HEK293 (cell line): Measurements from ENCODE around the gene CCM2.

Source experiments
- CTCF ChIA-PET: fragments of 350-600 bp; formaldehyde crosslinking; extraction: SDS; loops from one replicate; lab custom pipeline; 2021; ENCODE audit warnings: antibody characterized with exemption; lab: Yijun Ruan, JAX
- POLR2A ChIA-PET: fragments of 300-600 bp; formaldehyde crosslinking; extraction: SDS; loops from one replicate; lab custom pipeline; 2020; ENCODE audit warnings: antibody characterized with exemption, inconsistent platforms; lab: Yijun Ruan, JAX
- H3K27ac ChIP-seq: fragments of 200-500 bp; sonication (Bioruptor generic); 2 replicates; pipeline ENCODE4 v1.5.1; 2014; ENCODE audit warnings: low read depth, low read length, control low read depth, inconsistent platforms; ENCODE audit errors: extremely low read depth
- H3K36me3 ChIP-seq, 2 experiments: fragments of 200-500 bp in 1 of 2; sonication (Bioruptor generic) in 1 of 2; 1 replicate in 1 of 2; 2 replicates in 1 of 2; pipeline ENCODE4 v1.5.1; 2014 to 2017; ENCODE audit warnings: inconsistent platforms in 2 of 2, low read length in 2 of 2; ENCODE audit not compliant: control insufficient read depth in 2 of 2, insufficient read depth in 1 of 2
- H3K4me1 ChIP-seq: fragments of 200-500 bp; sonication (Bioruptor generic); 2 replicates; pipeline ENCODE4 v1.5.1; 2014; ENCODE audit warnings: mild to moderate bottlenecking, low read length, inconsistent platforms; ENCODE audit not compliant: control insufficient read depth, insufficient read depth
- H3K4me3 ChIP-seq: 2 replicates; pipeline ENCODE4 v1.5.1; 2011; ENCODE audit warnings: low read depth, mild to moderate bottlenecking, control low read depth, low read length, moderate library complexity
- H3K9me3 ChIP-seq: fragments of 200-500 bp; sonication (Bioruptor generic); 2 replicates; pipeline ENCODE4 v1.5.1; 2014; ENCODE audit warnings: low read depth, low read length, inconsistent platforms; ENCODE audit not compliant: control insufficient read depth, insufficient read depth
- BCL11B ChIP-seq: fragments of 450-650 bp; formaldehyde crosslinking; IDR thresholded peaks from 2 replicates; pipeline ENCODE4 v1.5.1; 2016; ENCODE audit warnings: low read depth, missing biosample characterization, missing genetic modification characterization
- GLIS2 ChIP-seq: fragments of 450-650 bp; formaldehyde crosslinking; IDR thresholded peaks from 2 replicates; pipeline ENCODE4 v1.5.1; 2016; ENCODE audit warnings: missing biosample characterization, missing genetic modification characterization
- RBAK ChIP-seq: fragments of 450-650 bp; formaldehyde crosslinking; IDR thresholded peaks from 2 replicates; pipeline ENCODE4 v1.5.1; 2016; ENCODE audit warnings: missing biosample characterization, missing genetic modification characterization
- ZNF10 ChIP-seq: fragments of 450-650 bp; formaldehyde crosslinking; IDR thresholded peaks from 2 replicates; pipeline ENCODE4 v1.5.1; 2017; ENCODE audit warnings: missing biosample characterization, missing genetic modification characterization
- ZNF223 ChIP-seq: fragments of 450-650 bp; formaldehyde crosslinking; IDR thresholded peaks from 2 replicates; pipeline ENCODE4 v1.5.1; 2016; ENCODE audit warnings: missing biosample characterization, missing genetic modification characterization
- ZNF24 ChIP-seq: fragments of 450-650 bp; formaldehyde crosslinking; IDR thresholded peaks from 2 replicates; pipeline ENCODE4 v1.5.1; 2016; ENCODE audit warnings: missing biosample characterization, missing genetic modification characterization
- ZNF473 ChIP-seq: fragments of 450-650 bp; formaldehyde crosslinking; IDR thresholded peaks from 2 replicates; pipeline ENCODE4 v1.5.1; 2017; ENCODE audit warnings: missing biosample characterization, missing genetic modification characterization
- ZNF48 ChIP-seq: fragments of 450-650 bp; formaldehyde crosslinking; IDR thresholded peaks from 2 replicates; pipeline ENCODE4 v1.5.1; 2016; ENCODE audit warnings: missing biosample characterization, missing genetic modification characterization
- ZNF596 ChIP-seq: fragments of 450-650 bp; IDR thresholded peaks from 2 replicates; pipeline ENCODE4 v1.5.0; 2018; ENCODE audit warnings: missing biosample characterization, mild to moderate bottlenecking, missing genetic modification characterization, moderate library complexity
- ZNF701 ChIP-seq: fragments of 450-650 bp; formaldehyde crosslinking; IDR thresholded peaks from 2 replicates; pipeline ENCODE4 v1.5.1; 2016; ENCODE audit warnings: missing biosample characterization, missing genetic modification characterization
- ZNF843 ChIP-seq: fragments of 450-650 bp; formaldehyde crosslinking; IDR thresholded peaks from 2 replicates; pipeline ENCODE4 v1.5.1; 2016; ENCODE audit warnings: missing biosample characterization, missing genetic modification characterization
- TF ChIP-seq, protein P1 (sequence below): fragments of 450-650 bp; formaldehyde crosslinking; IDR thresholded peaks from 2 replicates; pipeline ENCODE4 v1.5.1; 2016; ENCODE audit warnings: missing biosample characterization, missing genetic modification characterization
- TF ChIP-seq, protein P2 (sequence below): fragments of 450-650 bp; formaldehyde crosslinking; IDR thresholded peaks from 2 replicates; pipeline ENCODE4 v1.5.1; 2016; ENCODE audit warnings: missing biosample characterization, missing genetic modification characterization
- TF ChIP-seq, protein P3 (sequence below): fragments of 450-650 bp; formaldehyde crosslinking; IDR thresholded peaks from 2 replicates; pipeline ENCODE4 v1.5.1; 2016; ENCODE audit warnings: missing biosample characterization, missing genetic modification characterization
- TF ChIP-seq, protein P4 (sequence below): fragments of 450-650 bp; IDR thresholded peaks from 2 replicates; pipeline ENCODE4 v1.5.1; 2018; ENCODE audit warnings: missing biosample characterization, missing genetic modification characterization
- TF ChIP-seq, protein P5 (sequence below): fragments of 450-650 bp; formaldehyde crosslinking; optimal IDR thresholded peaks from 2 replicates; pipeline ENCODE3; 2016; ENCODE audit warnings: missing biosample characterization, mild to moderate bottlenecking, missing genetic modification characterization
- TF ChIP-seq, protein P6 (sequence below): fragments of 450-650 bp; formaldehyde crosslinking; IDR thresholded peaks from 2 replicates; pipeline ENCODE4 v1.5.1; 2016; ENCODE audit warnings: missing biosample characterization, missing genetic modification characterization, borderline replicate concordance
- TF ChIP-seq, protein P7 (sequence below): fragments of 450-650 bp; formaldehyde crosslinking; IDR thresholded peaks from 2 replicates; pipeline ENCODE4 v1.5.1; 2016; ENCODE audit warnings: missing biosample characterization, missing genetic modification characterization, borderline replicate concordance

The CCM2 gene

DNA sequence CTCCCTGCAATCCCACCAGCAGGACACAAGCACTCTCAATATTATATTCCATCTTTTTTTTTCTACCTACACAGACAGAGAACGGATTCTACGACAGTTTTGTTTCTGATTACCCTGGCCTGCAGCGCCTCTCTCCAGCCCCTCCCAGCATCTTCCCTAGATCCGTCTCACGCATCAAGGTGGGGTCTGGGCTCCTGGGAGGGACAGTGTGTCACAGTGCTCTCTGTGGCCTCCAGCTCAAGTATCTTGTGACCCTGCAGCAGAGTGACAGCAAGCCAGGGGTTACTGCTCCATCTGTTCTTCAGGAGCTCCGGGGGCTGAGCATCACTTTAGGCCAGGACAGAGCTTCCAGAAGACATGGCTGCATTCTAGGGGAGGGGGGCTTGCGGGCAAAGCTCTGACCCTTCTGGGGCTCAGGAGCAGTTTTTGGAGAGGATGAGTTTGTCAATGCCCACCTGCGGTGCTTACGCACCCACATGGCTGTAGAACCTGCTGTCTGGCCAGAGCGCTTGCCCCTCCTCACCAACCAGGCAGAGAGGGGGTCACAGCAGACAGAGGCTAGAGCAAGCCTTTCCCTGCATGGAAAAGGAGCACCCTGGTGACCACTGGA lies 43.7 kb upstream of the CCM2 start (continued):
- TF ChIP-seq, protein P1, sequence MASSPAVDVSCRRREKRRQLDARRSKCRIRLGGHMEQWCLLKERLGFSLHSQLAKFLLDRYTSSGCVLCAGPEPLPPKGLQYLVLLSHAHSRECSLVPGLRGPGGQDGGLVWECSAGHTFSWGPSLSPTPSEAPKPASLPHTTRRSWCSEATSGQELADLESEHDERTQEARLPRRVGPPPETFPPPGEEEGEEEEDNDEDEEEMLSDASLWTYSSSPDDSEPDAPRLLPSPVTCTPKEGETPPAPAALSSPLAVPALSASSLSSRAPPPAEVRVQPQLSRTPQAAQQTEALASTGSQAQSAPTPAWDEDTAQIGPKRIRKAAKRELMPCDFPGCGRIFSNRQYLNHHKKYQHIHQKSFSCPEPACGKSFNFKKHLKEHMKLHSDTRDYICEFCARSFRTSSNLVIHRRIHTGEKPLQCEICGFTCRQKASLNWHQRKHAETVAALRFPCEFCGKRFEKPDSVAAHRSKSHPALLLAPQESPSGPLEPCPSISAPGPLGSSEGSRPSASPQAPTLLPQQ (tag by site-specific recombination), result no peak
- no peak for TF ChIP-seq ZNF701 (tag by site-specific recombination)
- no peak for TF ChIP-seq ZNF843
- no peak for TF ChIP-seq ZNF223 (tag by site-specific recombination)

DNA sequence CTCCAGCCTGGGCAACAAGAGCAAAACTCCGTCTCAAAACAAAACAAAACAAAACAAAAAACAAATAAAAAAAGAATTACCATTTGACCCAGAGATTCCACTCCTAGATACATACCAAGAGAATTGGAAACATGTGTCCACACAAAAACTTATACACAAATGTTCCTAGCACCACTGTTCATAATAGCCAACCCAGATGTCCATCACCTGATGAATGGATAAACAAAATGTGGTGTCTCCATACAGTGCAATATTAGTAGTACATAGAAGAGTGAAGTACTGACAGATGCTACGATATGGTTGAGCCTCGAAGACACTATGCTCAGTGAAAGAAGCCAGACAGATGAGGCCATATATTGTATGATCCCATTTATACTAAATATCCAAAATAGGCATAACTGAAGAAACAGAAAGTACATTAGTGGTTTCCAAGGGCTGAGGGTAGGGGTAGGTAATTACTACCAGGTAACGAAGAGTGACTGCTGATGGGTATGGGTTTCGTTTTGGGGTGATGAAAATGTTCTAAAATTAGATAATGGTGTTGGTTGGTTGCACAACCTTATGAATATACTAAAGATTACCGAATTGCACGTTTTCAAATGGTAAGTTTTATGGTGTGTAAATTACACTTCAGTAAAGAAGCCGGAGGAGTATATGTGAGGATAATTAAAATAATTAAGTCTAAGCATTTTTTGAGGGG lies 41.2 kb upstream of the CCM2 start:
- Histone ChIP-seq H3K36me3 (no peaks in the 10 kb centered on the region), H3K9me3 (no peaks in the 10 kb centered on the region), H3K27ac (no peak overlapping the region), H3K4me3 (no peak overlapping the region), H3K4me1 (no peaks in the 10 kb centered on the region)
- CTCF ChIA-PET, result no interaction called here
- POLR2A ChIA-PET, result no interaction called here
- TF ChIP-seq ZNF10 (tag by site-specific recombination), result peak; percentile 71; the same call in 1 of the 2 replicates
- TF ChIP-seq, protein P2, sequence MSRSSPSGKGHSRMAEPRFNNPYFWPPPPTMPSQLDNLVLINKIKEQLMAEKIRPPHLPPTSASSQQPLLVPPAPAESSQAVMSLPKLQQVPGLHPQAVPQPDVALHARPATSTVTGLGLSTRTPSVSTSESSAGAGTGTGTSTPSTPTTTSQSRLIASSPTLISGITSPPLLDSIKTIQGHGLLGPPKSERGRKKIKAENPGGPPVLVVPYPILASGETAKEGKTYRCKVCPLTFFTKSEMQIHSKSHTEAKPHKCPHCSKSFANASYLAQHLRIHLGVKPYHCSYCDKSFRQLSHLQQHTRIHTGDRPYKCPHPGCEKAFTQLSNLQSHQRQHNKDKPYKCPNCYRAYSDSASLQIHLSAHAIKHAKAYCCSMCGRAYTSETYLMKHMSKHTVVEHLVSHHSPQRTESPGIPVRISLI, result no peak

DNA sequence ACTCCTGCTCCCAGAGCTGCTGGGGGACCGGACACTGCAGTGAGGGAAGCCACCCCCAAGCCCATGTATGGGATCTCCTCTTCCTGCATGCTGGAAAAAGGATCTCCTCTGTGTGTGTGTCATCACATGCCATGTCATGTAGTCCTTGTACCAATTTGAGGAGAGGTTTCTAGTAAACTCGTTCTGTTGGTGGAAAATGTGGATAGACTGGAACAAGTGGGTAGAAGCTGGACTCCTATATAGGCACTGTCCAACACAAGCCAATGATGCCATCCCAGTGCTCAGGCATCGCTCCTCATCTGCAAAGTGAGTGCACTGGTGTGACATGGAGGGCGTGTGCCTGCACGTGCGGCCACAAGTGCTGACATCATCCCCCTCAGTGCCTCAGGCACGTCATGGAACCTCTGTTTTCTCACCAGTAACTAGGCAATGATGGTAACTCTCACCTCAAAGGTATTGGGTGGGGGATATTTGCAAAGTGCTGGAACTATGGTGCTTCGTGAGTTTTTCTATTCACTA lies 40.5 kb upstream of the CCM2 start:
- Histone ChIP-seq H3K36me3 (no peaks in the 10 kb centered on the region), H3K4me1 (no peaks in the 10 kb centered on the region), H3K9me3 (no peaks in the 10 kb centered on the region), H3K4me3 (no peak overlapping the region), H3K27ac (no peak overlapping the region)
- POLR2A ChIA-PET, result no interaction called here
- CTCF ChIA-PET, result interaction anchor here (0.6 kb wide), 1 partner anchor 105 kb away, joined by 3 read pairs; no protein-coding TSS in a partner anchor
- no peak for TF ChIP-seq RBAK (tag by site-specific recombination)
- no peak for TF ChIP-seq ZNF596 (tag by site-specific recombination)
- TF ChIP-seq ZNF48 (tag by site-specific recombination), result no peak
- TF ChIP-seq ZNF473 (tag by site-specific recombination), result no peak
- TF ChIP-seq, protein P3, sequence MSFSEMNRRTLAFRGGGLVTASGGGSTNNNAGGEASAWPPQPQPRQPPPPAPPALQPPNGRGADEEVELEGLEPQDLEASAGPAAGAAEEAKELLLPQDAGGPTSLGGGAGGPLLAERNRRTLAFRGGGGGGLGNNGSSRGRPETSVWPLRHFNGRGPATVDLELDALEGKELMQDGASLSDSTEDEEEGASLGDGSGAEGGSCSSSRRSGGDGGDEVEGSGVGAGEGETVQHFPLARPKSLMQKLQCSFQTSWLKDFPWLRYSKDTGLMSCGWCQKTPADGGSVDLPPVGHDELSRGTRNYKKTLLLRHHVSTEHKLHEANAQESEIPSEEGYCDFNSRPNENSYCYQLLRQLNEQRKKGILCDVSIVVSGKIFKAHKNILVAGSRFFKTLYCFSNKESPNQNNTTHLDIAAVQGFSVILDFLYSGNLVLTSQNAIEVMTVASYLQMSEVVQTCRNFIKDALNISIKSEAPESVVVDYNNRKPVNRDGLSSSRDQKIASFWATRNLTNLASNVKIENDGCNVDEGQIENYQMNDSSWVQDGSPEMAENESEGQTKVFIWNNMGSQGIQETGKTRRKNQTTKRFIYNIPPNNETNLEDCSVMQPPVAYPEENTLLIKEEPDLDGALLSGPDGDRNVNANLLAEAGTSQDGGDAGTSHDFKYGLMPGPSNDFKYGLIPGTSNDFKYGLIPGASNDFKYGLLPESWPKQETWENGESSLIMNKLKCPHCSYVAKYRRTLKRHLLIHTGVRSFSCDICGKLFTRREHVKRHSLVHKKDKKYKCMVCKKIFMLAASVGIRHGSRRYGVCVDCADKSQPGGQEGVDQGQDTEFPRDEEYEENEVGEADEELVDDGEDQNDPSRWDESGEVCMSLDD (tag by site-specific recombination), result no peak
- TF ChIP-seq ZNF24 (tag by site-specific recombination), result 0 out of 2 replicates have a peak, but pooled peaks have one; percentile 32
- TF ChIP-seq GLIS2 (tag by site-specific recombination), result no peak
- TF ChIP-seq, protein P4, sequence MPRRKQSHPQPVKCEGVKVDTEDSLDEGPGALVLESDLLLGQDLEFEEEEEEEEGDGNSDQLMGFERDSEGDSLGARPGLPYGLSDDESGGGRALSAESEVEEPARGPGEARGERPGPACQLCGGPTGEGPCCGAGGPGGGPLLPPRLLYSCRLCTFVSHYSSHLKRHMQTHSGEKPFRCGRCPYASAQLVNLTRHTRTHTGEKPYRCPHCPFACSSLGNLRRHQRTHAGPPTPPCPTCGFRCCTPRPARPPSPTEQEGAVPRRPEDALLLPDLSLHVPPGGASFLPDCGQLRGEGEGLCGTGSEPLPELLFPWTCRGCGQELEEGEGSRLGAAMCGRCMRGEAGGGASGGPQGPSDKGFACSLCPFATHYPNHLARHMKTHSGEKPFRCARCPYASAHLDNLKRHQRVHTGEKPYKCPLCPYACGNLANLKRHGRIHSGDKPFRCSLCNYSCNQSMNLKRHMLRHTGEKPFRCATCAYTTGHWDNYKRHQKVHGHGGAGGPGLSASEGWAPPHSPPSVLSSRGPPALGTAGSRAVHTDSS (tag by site-specific recombination), result no peak
- no peak for TF ChIP-seq BCL11B (tag by site-specific recombination)
- TF ChIP-seq, protein P5, sequence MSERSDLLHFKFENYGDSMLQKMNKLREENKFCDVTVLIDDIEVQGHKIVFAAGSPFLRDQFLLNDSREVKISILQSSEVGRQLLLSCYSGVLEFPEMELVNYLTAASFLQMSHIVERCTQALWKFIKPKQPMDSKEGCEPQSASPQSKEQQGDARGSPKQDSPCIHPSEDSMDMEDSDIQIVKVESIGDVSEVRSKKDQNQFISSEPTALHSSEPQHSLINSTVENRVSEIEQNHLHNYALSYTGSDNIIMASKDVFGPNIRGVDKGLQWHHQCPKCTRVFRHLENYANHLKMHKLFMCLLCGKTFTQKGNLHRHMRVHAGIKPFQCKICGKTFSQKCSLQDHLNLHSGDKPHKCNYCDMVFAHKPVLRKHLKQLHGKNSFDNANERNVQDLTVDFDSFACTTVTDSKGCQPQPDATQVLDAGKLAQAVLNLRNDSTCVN, result peak; percentile 12
- TF ChIP-seq, protein P6, sequence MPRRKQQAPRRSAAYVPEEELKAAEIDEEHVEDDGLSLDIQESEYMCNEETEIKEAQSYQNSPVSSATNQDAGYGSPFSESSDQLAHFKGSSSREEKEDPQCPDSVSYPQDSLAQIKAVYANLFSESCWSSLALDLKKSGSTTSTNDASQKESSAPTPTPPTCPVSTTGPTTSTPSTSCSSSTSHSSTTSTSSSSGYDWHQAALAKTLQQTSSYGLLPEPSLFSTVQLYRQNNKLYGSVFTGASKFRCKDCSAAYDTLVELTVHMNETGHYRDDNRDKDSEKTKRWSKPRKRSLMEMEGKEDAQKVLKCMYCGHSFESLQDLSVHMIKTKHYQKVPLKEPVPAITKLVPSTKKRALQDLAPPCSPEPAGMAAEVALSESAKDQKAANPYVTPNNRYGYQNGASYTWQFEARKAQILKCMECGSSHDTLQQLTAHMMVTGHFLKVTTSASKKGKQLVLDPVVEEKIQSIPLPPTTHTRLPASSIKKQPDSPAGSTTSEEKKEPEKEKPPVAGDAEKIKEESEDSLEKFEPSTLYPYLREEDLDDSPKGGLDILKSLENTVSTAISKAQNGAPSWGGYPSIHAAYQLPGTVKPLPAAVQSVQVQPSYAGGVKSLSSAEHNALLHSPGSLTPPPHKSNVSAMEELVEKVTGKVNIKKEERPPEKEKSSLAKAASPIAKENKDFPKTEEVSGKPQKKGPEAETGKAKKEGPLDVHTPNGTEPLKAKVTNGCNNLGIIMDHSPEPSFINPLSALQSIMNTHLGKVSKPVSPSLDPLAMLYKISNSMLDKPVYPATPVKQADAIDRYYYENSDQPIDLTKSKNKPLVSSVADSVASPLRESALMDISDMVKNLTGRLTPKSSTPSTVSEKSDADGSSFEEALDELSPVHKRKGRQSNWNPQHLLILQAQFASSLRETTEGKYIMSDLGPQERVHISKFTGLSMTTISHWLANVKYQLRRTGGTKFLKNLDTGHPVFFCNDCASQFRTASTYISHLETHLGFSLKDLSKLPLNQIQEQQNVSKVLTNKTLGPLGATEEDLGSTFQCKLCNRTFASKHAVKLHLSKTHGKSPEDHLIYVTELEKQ (tag by site-specific recombination), result no peak
- TF ChIP-seq, protein P7, sequence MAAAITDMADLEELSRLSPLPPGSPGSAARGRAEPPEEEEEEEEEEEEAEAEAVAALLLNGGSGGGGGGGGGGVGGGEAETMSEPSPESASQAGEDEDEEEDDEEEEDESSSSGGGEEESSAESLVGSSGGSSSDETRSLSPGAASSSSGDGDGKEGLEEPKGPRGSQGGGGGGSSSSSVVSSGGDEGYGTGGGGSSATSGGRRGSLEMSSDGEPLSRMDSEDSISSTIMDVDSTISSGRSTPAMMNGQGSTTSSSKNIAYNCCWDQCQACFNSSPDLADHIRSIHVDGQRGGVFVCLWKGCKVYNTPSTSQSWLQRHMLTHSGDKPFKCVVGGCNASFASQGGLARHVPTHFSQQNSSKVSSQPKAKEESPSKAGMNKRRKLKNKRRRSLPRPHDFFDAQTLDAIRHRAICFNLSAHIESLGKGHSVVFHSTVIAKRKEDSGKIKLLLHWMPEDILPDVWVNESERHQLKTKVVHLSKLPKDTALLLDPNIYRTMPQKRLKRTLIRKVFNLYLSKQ, result no peak
